ENCODE results near the gene DTX1.

The DTX1 gene

GRCh38 chr12:113043240-113043639 is 13.3 kb upstream of the DTX1 start:
- no peak for TF ChIP-seq CTCF (IDR thresholded peaks at IDR 0.05; ENCODE audit: insufficient read depth, low read depth, low read length, missing control alignments)
- no peak for DNase-seq (ENCODE audit: low read depth)
- H3K4me3 ChIP-seq (ENCODE audit: low read length) = no peak overlapping the region

- peak; percentile 57 for DNase-seq (ENCODE audit: low read depth)
- H3K4me3 ChIP-seq (ENCODE audit: low read length) = no peak overlapping the region
- TF ChIP-seq CTCF (IDR thresholded peaks at IDR 0.05; ENCODE audit: insufficient read depth, low read depth, low read length, missing control alignments) = no peak
These were observed 12.0 kb upstream of the DTX1 start for GRCh38 chr12:113044516-113044915.

- H3K4me3 ChIP-seq (ENCODE audit: low read length) = no peak overlapping the region
- peak; percentile 69 for DNase-seq (ENCODE audit: low read depth)
- peak; percentile 74 for TF ChIP-seq CTCF (IDR thresholded peaks at IDR 0.05; ENCODE audit: insufficient read depth, low read depth, low read length, missing control alignments)
These were observed 7.8 kb upstream of the DTX1 start for GRCh38 chr12:113048716-113049127.

GRCh38 chr12:113049976-113050742 is 6.4 kb upstream of the DTX1 start:
- TF ChIP-seq CTCF (IDR thresholded peaks at IDR 0.05; ENCODE audit: insufficient read depth, low read depth, low read length, missing control alignments) = peak; percentile 28
- DNase-seq (ENCODE audit: low read depth) = peak; percentile 34
- H3K4me3 ChIP-seq (ENCODE audit: low read length) = no peak overlapping the region

- H3K4me3 ChIP-seq (ENCODE audit: low read length) = no peak overlapping the region
- DNase-seq (ENCODE audit: low read depth) = no peak
- TF ChIP-seq CTCF (IDR thresholded peaks at IDR 0.05; ENCODE audit: insufficient read depth, low read depth, low read length, missing control alignments) = no peak
These were observed 5.7 kb upstream of the DTX1 start for GRCh38 chr12:113050795-113051194.

DNA sequence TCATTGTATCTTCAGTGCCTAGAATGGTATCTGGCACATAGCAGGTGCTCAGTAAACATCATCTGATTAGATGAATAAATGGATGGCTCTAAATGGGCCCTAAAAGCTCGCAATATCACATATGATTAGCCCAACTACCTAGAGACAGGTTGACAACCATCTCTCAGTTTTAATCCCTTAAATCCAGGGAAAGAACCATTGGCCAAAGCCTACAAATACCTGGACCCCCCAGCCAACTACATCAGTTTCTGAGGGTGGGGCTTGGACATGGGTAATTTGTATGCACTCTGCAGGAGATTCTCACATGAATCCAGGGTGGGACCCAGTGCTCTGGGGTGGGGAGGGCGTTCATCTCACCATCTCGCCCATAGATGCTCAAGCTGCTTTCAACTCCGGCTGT is 4.8 kb upstream of the DTX1 start:
- no peak for TF ChIP-seq CTCF (IDR thresholded peaks at IDR 0.05; ENCODE audit: insufficient read depth, low read depth, low read length, missing control alignments)
- DNase-seq (ENCODE audit: low read depth) = no peak
- H3K4me3 ChIP-seq (ENCODE audit: low read length) = no peak overlapping the region

DNA sequence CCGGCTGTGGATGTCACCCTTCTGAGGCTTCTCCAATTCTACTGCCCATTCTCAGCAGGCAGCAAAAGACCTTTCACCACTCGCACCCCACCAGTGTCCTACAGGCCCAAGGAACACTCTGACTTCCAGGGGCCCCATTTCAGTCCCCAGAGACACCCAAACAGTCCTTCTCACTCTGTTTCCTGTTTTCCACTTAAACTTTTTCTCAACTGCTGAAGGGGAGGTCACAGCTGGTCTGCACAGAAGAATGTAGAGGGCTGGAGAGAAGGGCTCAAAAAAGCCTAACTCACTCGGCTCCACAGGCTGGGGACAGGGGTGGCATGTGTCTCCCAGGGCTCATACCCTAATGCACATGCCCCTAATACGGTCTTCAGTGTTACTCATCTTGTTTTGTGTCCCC is 4.2 kb upstream of the DTX1 start:
- no peak for TF ChIP-seq CTCF (IDR thresholded peaks at IDR 0.05; ENCODE audit: insufficient read depth, low read depth, low read length, missing control alignments)
- no peak for DNase-seq (ENCODE audit: low read depth)
- no peak overlapping the region for H3K4me3 ChIP-seq (ENCODE audit: low read length)

Data from epithelial cell of esophagus (primary cell).